HG03457 (cell line): ENCODE measurements around the gene SMIM45.

Experiments
- ATAC-seq: cut with Tn5 transposase; IDR thresholded peaks from one replicate; pipeline ENCODE4 v1.9.1; 2021; ENCODE audit warnings: moderate number of reproducible peaks; ENCODE audit not compliant: unreplicated experiment

Gene SMIM45

GRCh38 chr22:41998361-41999261, 46.7 kb downstream of the SMIM45 start, which contains the start of gene WBP2NL:
TSS of gene WBP2NL (plus strand) at chr22:41998788. CDS start at chr22:41998819, 31 bp downstream.
- ATAC-seq = peak; percentile 73

- ATAC-seq = no peak
Observed at GRCh38 chr22:42000466-42000865, 48.5 kb downstream of the SMIM45 start.

GRCh38 chr22:42001121-42001520, 49.2 kb downstream of the SMIM45 start:
- ATAC-seq = no peak

- no peak for ATAC-seq
Observed at GRCh38 chr22:42001706-42002105, 49.8 kb downstream of the SMIM45 start.

- no peak for ATAC-seq
Observed at GRCh38 chr22:42007922-42008321, 56.0 kb downstream of the SMIM45 start.
